Fibroblast of lung (primary cell): ENCODE data around the gene TTLL7. TPM values are rescaled to one million over a fixed set of nuclear protein-coding genes. Genes with fewer than 3 reads are reported as not detected.

Experiments
- DNase-seq, 2 donors: peaks; one replicate each; pipeline versions ENCODE4 v3.0.0 to v3.0.0-alpha.2; 2010; ENCODE audit warnings: low read depth in 2 of 2
- H2AFZ ChIP-seq: 2 replicates; pipeline ENCODE4 v1.5.1; 2012; ENCODE audit warnings: low read length, control low read depth, inconsistent platforms
- H3K27ac ChIP-seq: 2 replicates; pipeline ENCODE4 v1.5.1; 2011; ENCODE audit warnings: low read length, control low read depth; ENCODE audit not compliant: insufficient read depth
- H3K27me3 ChIP-seq: 2 replicates; pipeline ENCODE4 v1.5.1; 2011; ENCODE audit warnings: mild to moderate bottlenecking, low read length; ENCODE audit not compliant: control insufficient read depth, insufficient read depth
- H3K36me3 ChIP-seq: 2 replicates; pipeline ENCODE4 v1.5.1; 2011; ENCODE audit warnings: low read length; ENCODE audit not compliant: control insufficient read depth, insufficient read depth
- H3K4me1 ChIP-seq: 2 replicates; pipeline ENCODE4 v1.5.1; 2011; ENCODE audit warnings: low read length; ENCODE audit not compliant: control insufficient read depth, insufficient read depth; ENCODE audit errors: extremely low read depth
- H3K4me2 ChIP-seq: 2 replicates; pipeline ENCODE4 v1.5.1; 2011; ENCODE audit warnings: low read length, control low read depth; ENCODE audit not compliant: insufficient read depth; ENCODE audit errors: extremely low read depth
- H3K4me3 ChIP-seq, 4 experiments: fragments of 200-600 bp in 1 of 4; sonication (generic) in 1 of 4; replicated peaks in 1 of 4; 2 replicates each; pipeline ENCODE4 v1.5.1; 2011 to 2016; ENCODE audit warnings: low read length in 4 of 4, low read depth in 3 of 4, mild to moderate bottlenecking in 3 of 4, control low read depth in 2 of 4, inconsistent platforms in 1 of 4, mixed read lengths in 1 of 4; ENCODE audit not compliant: insufficient read depth in 1 of 4; ENCODE audit errors: control extremely low read depth in 1 of 4
- H3K79me2 ChIP-seq: 2 replicates; pipeline ENCODE4 v1.5.1; 2012; ENCODE audit warnings: mild to moderate bottlenecking, low read length, inconsistent platforms; ENCODE audit not compliant: control insufficient read depth, insufficient read depth
- H3K9ac ChIP-seq: 2 replicates; pipeline ENCODE4 v1.5.1; 2011; ENCODE audit warnings: mild to moderate bottlenecking, low read length, control low read depth; ENCODE audit not compliant: insufficient read depth
- H3K9me3 ChIP-seq: 2 replicates; pipeline ENCODE4 v1.5.1; 2012; ENCODE audit warnings: low read depth, low read length; ENCODE audit not compliant: control insufficient read depth, insufficient read depth
- H4K20me1 ChIP-seq: 2 replicates; pipeline ENCODE4 v1.5.1; 2011; ENCODE audit warnings: low read length; ENCODE audit not compliant: control insufficient read depth, insufficient read depth; ENCODE audit errors: extremely low read depth
- EZH2 ChIP-seq: IDR thresholded peaks from 2 replicates; pipeline ENCODE4 v1.5.1; 2012; ENCODE audit warnings: low read length, control low read depth, mild to moderate bottlenecking; ENCODE audit errors: missing control alignments
- polyA plus RNA-seq, 2 donors: library from polyadenylated mRNA; depleted of rRNA in 1 of 2; stranded (reverse) in 1 of 2; unstranded in 1 of 2; fragments of >200 nt; gene quantifications; 2 replicates each; pipeline ENCODE4 v1.2.1, GENCODE V29; 2011 to 2012; ENCODE audit warnings: missing spikeins in 1 of 2
- total RNA-seq: library from RNA; depleted of rRNA; stranded (reverse); fragments of >200 nt; gene quantifications from 2 replicates; pipeline ENCODE4 v1.2.1, GENCODE V29; 2014
- TF ChIP-seq, protein P1 (sequence below), 2 donors: IDR thresholded peaks in 1 of 2; conservative IDR thresholded peaks in 1 of 2; 1 replicate in 1 of 2; 2 replicates in 1 of 2; pipeline ENCODE4 v1.5.1; 2011 to 2012; ENCODE audit warnings: low read length in 2 of 2, control low read depth in 1 of 2, inconsistent platforms in 1 of 2, low read depth in 1 of 2, mild to moderate bottlenecking in 1 of 2

TTLL7 gene
- total and polyA plus RNA-seq, 2 donors (not counting 1 experiment from before 2014, with no cell fraction given): 14.4 to 19.8 TPM

DNA sequence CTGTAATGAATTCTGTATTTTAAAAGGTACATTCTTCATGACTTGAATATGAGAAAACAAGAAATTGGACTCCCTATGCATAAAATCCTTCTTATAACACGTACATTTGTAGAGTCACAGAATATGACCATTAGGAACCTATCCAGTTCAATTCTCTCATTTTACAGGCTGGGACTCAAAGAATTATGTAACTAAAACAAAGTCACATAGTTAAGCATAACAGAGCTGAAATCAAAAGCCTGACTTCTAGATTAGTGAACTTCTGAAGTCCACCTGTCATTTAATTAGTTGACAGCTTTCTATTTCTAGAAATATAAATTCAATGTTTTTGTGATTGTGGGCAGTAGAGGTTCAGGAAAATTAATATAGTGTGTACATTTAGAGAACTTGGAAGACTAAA lies 20.3 kb upstream of the TTLL7 start:
- Histone ChIP-seq H3K9ac (no peak overlapping the region), H3K9me3 (no peaks in the 10 kb centered on the region), H3K27ac (no peak overlapping the region), H3K79me2 (no peaks in the 10 kb centered on the region), H2AFZ (no peak overlapping the region), H3K4me1 (no peaks in the 10 kb centered on the region), H4K20me1 (no peaks in the 10 kb centered on the region), H3K4me3 (no peak overlapping the region), H3K36me3 (no peaks in the 10 kb centered on the region), H3K27me3 (no peaks in the 10 kb centered on the region), H3K4me2 (no peak overlapping the region)
- DNase-seq: no peak
- TF ChIP-seq, protein P1, sequence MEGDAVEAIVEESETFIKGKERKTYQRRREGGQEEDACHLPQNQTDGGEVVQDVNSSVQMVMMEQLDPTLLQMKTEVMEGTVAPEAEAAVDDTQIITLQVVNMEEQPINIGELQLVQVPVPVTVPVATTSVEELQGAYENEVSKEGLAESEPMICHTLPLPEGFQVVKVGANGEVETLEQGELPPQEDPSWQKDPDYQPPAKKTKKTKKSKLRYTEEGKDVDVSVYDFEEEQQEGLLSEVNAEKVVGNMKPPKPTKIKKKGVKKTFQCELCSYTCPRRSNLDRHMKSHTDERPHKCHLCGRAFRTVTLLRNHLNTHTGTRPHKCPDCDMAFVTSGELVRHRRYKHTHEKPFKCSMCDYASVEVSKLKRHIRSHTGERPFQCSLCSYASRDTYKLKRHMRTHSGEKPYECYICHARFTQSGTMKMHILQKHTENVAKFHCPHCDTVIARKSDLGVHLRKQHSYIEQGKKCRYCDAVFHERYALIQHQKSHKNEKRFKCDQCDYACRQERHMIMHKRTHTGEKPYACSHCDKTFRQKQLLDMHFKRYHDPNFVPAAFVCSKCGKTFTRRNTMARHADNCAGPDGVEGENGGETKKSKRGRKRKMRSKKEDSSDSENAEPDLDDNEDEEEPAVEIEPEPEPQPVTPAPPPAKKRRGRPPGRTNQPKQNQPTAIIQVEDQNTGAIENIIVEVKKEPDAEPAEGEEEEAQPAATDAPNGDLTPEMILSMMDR (conservative IDR thresholded peaks at IDR 0.05 in 1 of 2, IDR thresholded peaks at IDR 0.05 in 1 of 2; ENCODE audit: low read depth in 1 of 2, low read length in 2 of 2): no peak
- no peak for TF ChIP-seq EZH2

DNA sequence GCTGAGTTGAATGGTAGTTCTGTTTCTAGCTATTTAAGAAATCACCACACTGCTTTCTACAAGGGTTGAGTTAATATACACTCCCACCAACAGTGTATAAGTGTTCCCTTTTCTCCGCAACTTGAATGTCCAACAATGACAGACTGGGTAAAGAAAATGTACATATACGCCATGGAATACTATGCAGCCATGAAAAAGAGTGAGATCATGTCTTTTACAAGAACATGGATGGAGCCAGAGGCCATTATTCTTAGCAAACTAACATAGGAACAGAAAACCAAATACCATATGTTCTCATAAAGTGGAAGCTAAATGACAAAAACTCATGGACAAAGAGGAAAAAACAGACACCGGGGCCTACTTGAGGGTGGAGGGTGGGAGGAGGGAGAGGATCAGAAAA lies 14.8 kb upstream of the TTLL7 start:
- no peaks in the 10 kb centered on the region for H3K4me1 ChIP-seq
- H3K4me3 ChIP-seq: no peak overlapping the region
- H3K79me2 ChIP-seq: no peaks in the 10 kb centered on the region
- H3K27me3 ChIP-seq: no peaks in the 10 kb centered on the region
- no peak overlapping the region for H3K9ac ChIP-seq
- no peak overlapping the region for H3K27ac ChIP-seq
- no peaks in the 10 kb centered on the region for H3K36me3 ChIP-seq
- no peak overlapping the region for H2AFZ ChIP-seq
- TF ChIP-seq, protein P1 (conservative IDR thresholded peaks at IDR 0.05 in 1 of 2, IDR thresholded peaks at IDR 0.05 in 1 of 2; ENCODE audit: low read depth in 1 of 2, low read length in 2 of 2): no peak
- TF ChIP-seq EZH2: no peak
- H3K4me2 ChIP-seq: no peak overlapping the region
- DNase-seq: no peak
- no peaks in the 10 kb centered on the region for H3K9me3 ChIP-seq
- no peaks in the 10 kb centered on the region for H4K20me1 ChIP-seq

DNA sequence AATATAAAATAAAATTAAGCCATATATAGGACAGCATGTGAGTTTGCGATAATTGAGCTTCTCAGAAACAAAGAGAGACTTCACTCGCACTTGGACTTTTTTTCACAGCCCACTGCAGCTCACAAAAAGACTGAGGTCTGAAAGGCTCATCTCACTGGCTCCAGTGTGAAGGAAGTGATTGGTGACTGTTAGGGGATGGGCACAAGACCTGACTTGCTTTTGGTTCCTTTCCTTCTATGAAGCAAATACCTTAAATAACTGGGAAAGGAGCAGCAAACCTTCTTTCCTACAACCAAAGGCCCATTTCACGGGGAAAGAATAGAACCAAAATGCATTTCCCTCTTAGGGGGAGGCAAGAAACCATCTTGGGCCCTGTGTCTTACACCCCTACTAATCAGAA lies 13.1 kb upstream of the TTLL7 start:
- Histone ChIP-seq H3K27ac (no peak overlapping the region), H3K36me3 (no peaks in the 10 kb centered on the region), H3K4me2 (no peak overlapping the region), H3K9me3 (no peaks in the 10 kb centered on the region), H4K20me1 (no peaks in the 10 kb centered on the region), H3K4me1 (no peaks in the 10 kb centered on the region), H3K4me3 (no peak overlapping the region), H3K9ac (no peak overlapping the region), H2AFZ (no peak overlapping the region), H3K27me3 (no peaks in the 10 kb centered on the region), H3K79me2 (no peaks in the 10 kb centered on the region)
- no peak for TF ChIP-seq EZH2
- TF ChIP-seq, protein P1 (conservative IDR thresholded peaks at IDR 0.05 in 1 of 2, IDR thresholded peaks at IDR 0.05 in 1 of 2; ENCODE audit: low read depth in 1 of 2, low read length in 2 of 2): no peak
- no peak for DNase-seq
